PC-3 (cell line): Measurements from ENCODE around the gene CTTN. TPM values are rescaled to one million over a fixed set of nuclear protein-coding genes. Genes with fewer than 3 reads are reported as not detected.

Source experiments
- ATAC-seq: fragments of 200-7000 bp; cut with Tn5 transposase; 2 replicates; pipeline ENCODE4 v1.9.1; 2020; ENCODE audit warnings: mild to moderate bottlenecking, moderate library complexity
- BruUV-seq: library from RNA; stranded (reverse); fragments of 400-500 nt; replicated peaks from 2 replicates; lab custom pipeline; 2021; lab: Mats Ljungman, UMichigan
- CTCF ChIA-PET: fragments of 300-600 bp; sonication (Branson Sonifier 250); formaldehyde crosslinking; loops from one replicate; lab custom pipeline; 2022; ENCODE audit warnings: antibody characterized with exemption; lab: Charles Lee
- POLR2A ChIA-PET: fragments of 300-600 bp; sonication (Branson Sonifier 250); formaldehyde crosslinking; loops from one replicate; lab custom pipeline; 2022; ENCODE audit warnings: antibody characterized with exemption; ENCODE audit not compliant: unreplicated experiment; lab: Charles Lee
- DNase-seq: peaks from one replicate; pipeline ENCODE4 v3.0.0-alpha.2; 2015
- H2AFZ ChIP-seq: fragments of 300-600 bp; sonication (generic); 2 replicates; pipeline ENCODE4 v1.6.0; 2016; ENCODE audit warnings: antibody characterized with exemption, low read length
- H3F3A ChIP-seq: fragments of 300-600 bp; sonication (generic); one replicate; pipeline ENCODE4 v1.6.0; 2017; ENCODE audit warnings: antibody characterized with exemption, low read length, control low read depth, mild to moderate bottlenecking; ENCODE audit not compliant: unreplicated experiment
- H3K27ac ChIP-seq: fragments of 300-600 bp; sonication (generic); 2 replicates; pipeline ENCODE4 v1.5.1; 2016; ENCODE audit warnings: mild to moderate bottlenecking, low read length
- H3K27me3 ChIP-seq: fragments of 300-600 bp; sonication (generic); 2 replicates; pipeline ENCODE4 v1.6.1; 2016; ENCODE audit warnings: low read length, mixed read lengths
- H3K36me3 ChIP-seq: fragments of 300-600 bp; sonication (generic); 2 replicates; pipeline ENCODE4 v1.6.1; 2016; ENCODE audit warnings: low read depth, mixed run types, low read length, mixed read lengths
- H3K4me1 ChIP-seq: fragments of 300-600 bp; sonication (generic); 2 replicates; pipeline ENCODE4 v1.5.1; 2016; ENCODE audit warnings: low read length; ENCODE audit not compliant: insufficient read depth
- H3K4me2 ChIP-seq: fragments of 300-600 bp; sonication (generic); 2 replicates; pipeline ENCODE4 v1.6.0; 2016; ENCODE audit warnings: low read length
- H3K4me3 ChIP-seq: fragments of 300-600 bp; sonication (generic); 2 replicates; pipeline ENCODE4 v1.5.1; 2016; ENCODE audit warnings: mild to moderate bottlenecking, low read length, mixed read lengths
- H3K79me2 ChIP-seq: fragments of 300-600 bp; sonication (generic); 2 replicates; pipeline ENCODE4 v1.6.1; 2017; ENCODE audit warnings: low read length, mixed read lengths
- H3K9ac ChIP-seq: fragments of 300-600 bp; sonication (generic); 2 replicates; pipeline ENCODE4 v1.6.0; 2016; ENCODE audit warnings: mild to moderate bottlenecking, low read length
- H3K9me2 ChIP-seq: fragments of 300-600 bp; sonication (generic); replicated peaks from 2 replicates; pipeline ENCODE4 v1.6.1; 2016; ENCODE audit warnings: mixed run types, low read length, mixed read lengths
- H3K9me3 ChIP-seq: fragments of 300-600 bp; sonication (generic); 2 replicates; pipeline ENCODE4 v1.6.1; 2016; ENCODE audit warnings: low read length, mixed read lengths
- H4K20me1 ChIP-seq: fragments of 300-600 bp; sonication (generic); 2 replicates; pipeline ENCODE4 v1.6.1; 2016; ENCODE audit warnings: low read length, mixed read lengths
- CTCF ChIP-seq: fragments of 300-600 bp; sonication (generic); conservative IDR thresholded peaks from 2 replicates; pipeline ENCODE4 v1.5.1; 2017; ENCODE audit warnings: antibody characterized with exemption, low read depth, mild to moderate bottlenecking, low read length
- EZH2 ChIP-seq: fragments of 300-600 bp; sonication (generic); IDR thresholded peaks from one replicate; pipeline ENCODE4 v1.6.1; 2017; ENCODE audit warnings: antibody characterized with exemption, mild to moderate bottlenecking, low read length; ENCODE audit not compliant: unreplicated experiment
- EZH2phosphoT487 ChIP-seq: fragments of 300-600 bp; sonication (generic); IDR thresholded peaks from 2 replicates; pipeline ENCODE4 v1.6.1; 2018; ENCODE audit warnings: mild to moderate bottlenecking, antibody characterized with exemption, low read length, borderline replicate concordance
- intact Hi-C: fragments of 100-400 bp; cut with micrococcal nuclease; formaldehyde crosslinking; loops from 2 replicates; pipeline ENCODE4 v1.9.0; 2023
- total RNA-seq: library from RNA; depleted of rRNA; stranded (reverse); fragments of >200 nt; gene quantifications from 2 replicates; pipeline ENCODE4 v1.2.3, GENCODE V29; 2014

CTTN gene
- total RNA-seq, 1 experiment from 2014 or later = 244 TPM

- H3K9me2 ChIP-seq = no peaks in the 10 kb centered on the region
- no TSS peak for BruUV-seq
- ATAC-seq (no peak), DNase-seq (no peak)
- H3K9ac ChIP-seq = no peak overlapping the region
- peaks cover 18% of the 10 kb centered on the region; the same call in 1 of the 2 replicates for H3K36me3 ChIP-seq
- no peak overlapping the region for H2AFZ ChIP-seq
- ChIA-PET POLR2A (no interaction called here), CTCF (no interaction called here)
- H3K27me3 ChIP-seq = no peaks in the 10 kb centered on the region
- no peaks in the 10 kb centered on the region for H4K20me1 ChIP-seq
- no peak overlapping the region for H3K4me3 ChIP-seq
- H3K9me3 ChIP-seq = no peaks in the 10 kb centered on the region
- H3K79me2 ChIP-seq = no peaks in the 10 kb centered on the region
- no peak overlapping the region for H3K4me2 ChIP-seq
- no peaks in the 10 kb centered on the region for H3K4me1 ChIP-seq
- intact Hi-C loops = no loop called here
- H3F3A ChIP-seq = no peaks in the 10 kb centered on the region
- no peak overlapping the region for H3K27ac ChIP-seq
- TF ChIP-seq CTCF (no peak), EZH2phosphoT487 (no peak), EZH2 (no peak)
Measured at GRCh38 chr11:70440206-70440605, 41.9 kb downstream of the CTTN start.

- Histone ChIP-seq H3K36me3 (no peaks in the 10 kb centered on the region), H2AFZ (no peak overlapping the region), H3F3A (no peaks in the 10 kb centered on the region), H3K9me3 (no peaks in the 10 kb centered on the region), H3K4me3 (no peak overlapping the region), H3K4me1 (no peaks in the 10 kb centered on the region), H4K20me1 (no peaks in the 10 kb centered on the region), H3K79me2 (no peaks in the 10 kb centered on the region), H3K9ac (no peak overlapping the region), H3K27me3 (no peaks in the 10 kb centered on the region), H3K9me2 (no peaks in the 10 kb centered on the region), H3K4me2 (no peak overlapping the region), H3K27ac (no peak overlapping the region)
- ChIA-PET POLR2A (no interaction called here), CTCF (no interaction called here)
- no peak for TF ChIP-seq EZH2phosphoT487
- TF ChIP-seq CTCF = no peak
- TF ChIP-seq EZH2 = no peak
- intact Hi-C loops = no loop called here
- BruUV-seq = no TSS peak
- no peak for ATAC-seq
- no peak for DNase-seq
Measured at GRCh38 chr11:70443773-70444030, 45.4 kb downstream of the CTTN start.

- DNase-seq = no peak
- H2AFZ ChIP-seq = no peak overlapping the region
- intact Hi-C loops = no loop called here
- peaks cover 8% of the 10 kb centered on the region; the same call in 1 of the 2 replicates for H3K9me3 ChIP-seq
- H3K4me2 ChIP-seq = no peak overlapping the region
- H3K4me1 ChIP-seq = no peaks in the 10 kb centered on the region
- H3K27me3 ChIP-seq = no peaks in the 10 kb centered on the region
- BruUV-seq = no TSS peak
- ChIA-PET CTCF (no interaction called here), POLR2A (interaction anchor here (0.7 kb wide), 1 partner anchor 1769 kb away, joined by 20 read pairs; no protein-coding TSS in a partner anchor)
- H3K9ac ChIP-seq = no peak overlapping the region
- no peaks in the 10 kb centered on the region for H3K9me2 ChIP-seq
- H3F3A ChIP-seq = no peaks in the 10 kb centered on the region
- no peaks in the 10 kb centered on the region for H4K20me1 ChIP-seq
- H3K79me2 ChIP-seq = no peaks in the 10 kb centered on the region
- H3K27ac ChIP-seq = no peak overlapping the region
- no peak for TF ChIP-seq EZH2phosphoT487
- H3K4me3 ChIP-seq = no peak overlapping the region
- no peaks in the 10 kb centered on the region for H3K36me3 ChIP-seq
- no peak for ATAC-seq
Measured at GRCh38 chr11:70445091-70445490, 46.8 kb downstream of the CTTN start.
